PFSK-1 (cell line): ENCODE data around the gene PPARG.

Experiments
- FOXP2 ChIP-seq: optimal IDR thresholded peaks from 2 replicates; pipeline ENCODE3; 2011; ENCODE audit warnings: borderline replicate concordance, control low read depth, inconsistent platforms; ENCODE audit not compliant: insufficient read depth; ENCODE audit errors: extremely low read length, extremely low read depth
- POLR2AphosphoS5 ChIP-seq: IDR thresholded peaks from 2 replicates; pipeline ENCODE4 v1.6.1; 2012; ENCODE audit warnings: low read depth, mild to moderate bottlenecking, control low read depth, low read length, moderate library complexity
- SIN3A ChIP-seq: IDR thresholded peaks from 2 replicates; pipeline ENCODE4 v1.6.1; 2012; ENCODE audit warnings: mild to moderate bottlenecking, low read length, moderate library complexity, borderline replicate concordance; ENCODE audit not compliant: insufficient read depth
- TAF1 ChIP-seq: IDR thresholded peaks from 2 replicates; pipeline ENCODE4 v1.6.1; 2012; ENCODE audit warnings: low read length, control low read depth, borderline replicate concordance; ENCODE audit not compliant: insufficient read depth
- TF ChIP-seq, protein P1 (sequence below), 2 experiments: IDR thresholded peaks; 2 replicates each; pipeline versions ENCODE4 v1.6.1 to v1.8.0; 2011 to 2012; ENCODE audit warnings: low read depth in 2 of 2, low read length in 2 of 2, control low read depth in 1 of 2, inconsistent platforms in 1 of 2, mild to moderate bottlenecking in 1 of 2, moderate library complexity in 1 of 2; ENCODE audit not compliant: insufficient read depth in 1 of 2

The PPARG gene

DNA sequence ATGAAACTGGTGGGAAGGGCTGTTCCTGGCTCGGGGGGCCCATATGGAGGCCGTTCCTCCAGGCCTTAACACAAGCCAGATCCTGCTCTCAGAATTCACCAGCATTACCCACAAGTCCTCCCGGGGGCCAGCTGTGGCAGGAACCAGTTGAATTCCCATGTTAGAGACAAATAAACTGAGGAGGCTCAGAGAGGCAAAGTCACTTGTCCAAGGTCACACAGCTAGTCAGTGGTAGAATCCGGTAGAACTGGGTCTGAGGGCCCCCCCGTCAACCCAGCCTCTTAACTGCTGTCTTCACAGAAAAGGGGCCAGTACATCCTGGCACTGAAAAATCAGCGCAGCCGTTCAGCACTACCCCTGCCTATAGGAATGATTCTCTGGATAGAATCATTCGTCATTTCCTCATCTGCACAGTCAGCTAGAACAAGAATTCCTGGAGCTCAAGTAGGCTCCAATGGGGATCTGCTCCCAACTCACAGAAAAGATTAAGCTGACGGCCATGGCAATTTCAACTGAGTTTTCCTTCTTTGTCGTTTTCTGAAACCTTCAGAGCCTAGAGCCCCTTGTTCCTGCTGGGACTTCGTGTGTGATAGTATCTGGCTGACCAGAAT lies 183.2 kb downstream of the PPARG start:
- TF ChIP-seq, protein P1, sequence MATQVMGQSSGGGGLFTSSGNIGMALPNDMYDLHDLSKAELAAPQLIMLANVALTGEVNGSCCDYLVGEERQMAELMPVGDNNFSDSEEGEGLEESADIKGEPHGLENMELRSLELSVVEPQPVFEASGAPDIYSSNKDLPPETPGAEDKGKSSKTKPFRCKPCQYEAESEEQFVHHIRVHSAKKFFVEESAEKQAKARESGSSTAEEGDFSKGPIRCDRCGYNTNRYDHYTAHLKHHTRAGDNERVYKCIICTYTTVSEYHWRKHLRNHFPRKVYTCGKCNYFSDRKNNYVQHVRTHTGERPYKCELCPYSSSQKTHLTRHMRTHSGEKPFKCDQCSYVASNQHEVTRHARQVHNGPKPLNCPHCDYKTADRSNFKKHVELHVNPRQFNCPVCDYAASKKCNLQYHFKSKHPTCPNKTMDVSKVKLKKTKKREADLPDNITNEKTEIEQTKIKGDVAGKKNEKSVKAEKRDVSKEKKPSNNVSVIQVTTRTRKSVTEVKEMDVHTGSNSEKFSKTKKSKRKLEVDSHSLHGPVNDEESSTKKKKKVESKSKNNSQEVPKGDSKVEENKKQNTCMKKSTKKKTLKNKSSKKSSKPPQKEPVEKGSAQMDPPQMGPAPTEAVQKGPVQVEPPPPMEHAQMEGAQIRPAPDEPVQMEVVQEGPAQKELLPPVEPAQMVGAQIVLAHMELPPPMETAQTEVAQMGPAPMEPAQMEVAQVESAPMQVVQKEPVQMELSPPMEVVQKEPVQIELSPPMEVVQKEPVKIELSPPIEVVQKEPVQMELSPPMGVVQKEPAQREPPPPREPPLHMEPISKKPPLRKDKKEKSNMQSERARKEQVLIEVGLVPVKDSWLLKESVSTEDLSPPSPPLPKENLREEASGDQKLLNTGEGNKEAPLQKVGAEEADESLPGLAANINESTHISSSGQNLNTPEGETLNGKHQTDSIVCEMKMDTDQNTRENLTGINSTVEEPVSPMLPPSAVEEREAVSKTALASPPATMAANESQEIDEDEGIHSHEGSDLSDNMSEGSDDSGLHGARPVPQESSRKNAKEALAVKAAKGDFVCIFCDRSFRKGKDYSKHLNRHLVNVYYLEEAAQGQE (IDR thresholded peaks at IDR 0.05; ENCODE audit: insufficient read depth in 1 of 2, low read depth in 2 of 2, low read length in 2 of 2): no peak
- TF ChIP-seq TAF1 (no peak), POLR2AphosphoS5 (no peak), FOXP2 (no peak), SIN3A (no peak)

DNA sequence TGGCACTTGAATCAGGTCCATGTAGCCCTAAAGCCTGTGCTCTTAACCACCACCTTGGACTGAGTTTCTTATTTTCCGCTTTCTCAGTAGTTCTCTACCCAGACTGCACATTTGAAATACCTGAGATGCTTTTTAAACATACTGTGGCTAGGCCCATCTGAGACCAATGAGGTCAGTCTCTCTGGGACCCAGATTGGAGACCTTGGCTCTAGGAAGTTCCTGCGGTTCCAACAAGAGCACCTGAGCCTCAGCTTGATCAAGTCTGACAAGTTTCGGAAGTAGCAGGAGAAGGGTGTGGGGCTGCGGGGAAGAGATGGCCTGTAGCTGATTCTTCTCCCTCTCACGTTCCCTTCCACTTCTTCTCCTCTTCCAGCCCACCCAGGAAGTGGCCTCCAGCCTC lies 183.9 kb downstream of the PPARG start:
- no peak for TF ChIP-seq FOXP2

DNA sequence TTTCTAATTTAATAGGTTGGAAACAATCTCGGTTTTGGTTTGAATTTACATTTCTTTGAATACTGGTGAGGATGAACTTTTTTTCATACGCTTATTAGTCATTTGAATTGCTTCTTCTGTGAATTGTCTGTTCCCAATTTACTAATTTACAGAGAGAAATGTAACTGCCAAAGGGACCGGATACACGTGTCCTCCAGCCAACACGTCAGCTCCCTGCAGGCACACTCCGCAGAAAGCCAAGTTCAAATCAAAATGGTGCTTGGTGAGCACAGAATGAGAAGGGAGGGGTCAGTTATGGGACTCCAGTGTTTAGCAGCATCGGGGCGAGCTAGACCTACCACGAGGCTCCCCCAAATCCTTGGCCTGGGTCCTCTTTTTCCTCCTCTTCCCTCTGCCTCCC lies 184.6 kb downstream of the PPARG start:
- TF ChIP-seq FOXP2 (no peak), TAF1 (no peak), POLR2AphosphoS5 (no peak), SIN3A (no peak)
- TF ChIP-seq, protein P1 (IDR thresholded peaks at IDR 0.05; ENCODE audit: insufficient read depth in 1 of 2, low read depth in 2 of 2, low read length in 2 of 2): no peak

DNA sequence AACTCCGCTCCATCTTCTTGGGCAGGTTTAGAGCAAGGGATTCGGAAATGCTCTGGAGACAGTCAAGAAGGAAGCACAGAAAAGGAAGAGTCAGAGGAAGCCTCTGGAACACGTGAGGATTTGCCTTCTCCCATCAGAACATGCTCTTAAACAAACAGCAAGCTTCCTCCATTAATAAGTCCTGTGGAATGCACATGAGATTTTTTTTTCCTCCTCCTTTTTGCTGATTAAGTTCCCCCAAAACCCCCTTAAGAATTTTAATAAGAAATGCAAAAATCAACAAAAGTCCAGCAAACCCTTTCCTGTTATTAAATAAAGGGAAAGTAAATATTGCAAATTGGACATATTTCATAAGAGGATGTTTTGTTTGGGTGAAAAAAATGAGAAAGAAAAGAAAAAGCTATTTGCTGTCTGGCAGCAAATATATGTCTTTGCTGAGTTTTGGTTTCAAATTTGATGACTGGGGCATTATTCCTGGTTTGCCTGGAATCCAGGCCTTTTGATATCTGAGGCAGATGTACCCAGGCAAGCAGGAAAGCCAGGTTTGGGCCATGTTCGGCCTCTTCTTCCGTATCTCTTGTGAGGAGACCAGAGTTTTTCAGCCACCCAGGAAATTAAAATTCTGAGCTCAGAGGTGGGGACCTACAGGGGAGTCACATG lies 187.5 kb downstream of the PPARG start:
- TF ChIP-seq POLR2AphosphoS5: no peak

DNA sequence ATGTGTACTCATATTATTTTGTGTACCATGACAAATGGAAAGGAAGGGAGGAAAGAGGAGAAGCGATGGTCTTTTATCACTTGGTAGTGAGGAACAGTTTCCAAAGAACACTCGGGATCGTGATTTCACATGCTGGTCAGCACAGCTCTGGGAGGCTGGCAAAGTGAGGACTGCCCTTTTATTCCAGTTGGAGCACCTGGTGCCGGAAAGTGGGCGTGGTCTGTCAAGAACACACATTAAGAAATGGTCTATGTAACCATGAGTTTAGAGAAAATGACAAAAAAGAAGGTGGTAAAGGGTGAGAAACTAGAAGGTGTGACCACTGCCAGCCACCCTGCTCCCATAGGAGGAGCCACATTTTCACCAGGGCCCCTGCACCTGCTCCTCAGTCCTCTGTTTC lies 188.4 kb downstream of the PPARG start:
- no peak for TF ChIP-seq POLR2AphosphoS5
- TF ChIP-seq FOXP2: no peak
- no peak for TF ChIP-seq SIN3A
- TF ChIP-seq TAF1: no peak
- TF ChIP-seq, protein P1 (IDR thresholded peaks at IDR 0.05; ENCODE audit: insufficient read depth in 1 of 2, low read depth in 2 of 2, low read length in 2 of 2): no peak

DNA sequence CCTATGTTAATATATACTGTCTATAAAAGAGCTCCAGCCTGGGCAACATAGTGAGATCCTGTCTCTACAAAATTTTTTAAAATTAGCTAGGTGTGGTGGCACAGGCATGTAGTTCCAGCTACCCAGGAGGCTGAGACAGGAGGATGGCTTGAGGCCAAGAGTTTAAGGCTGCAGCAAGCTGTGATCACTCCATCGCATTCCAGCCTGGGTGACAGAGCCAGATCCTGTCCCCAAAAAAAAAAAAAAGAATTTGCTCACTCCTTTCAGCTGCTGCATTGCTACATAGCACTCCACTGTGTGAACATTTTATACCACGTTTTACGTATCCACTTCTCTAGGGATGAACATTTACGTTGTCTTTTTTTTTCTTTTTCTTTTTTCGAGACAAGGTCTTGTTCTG lies 189.5 kb downstream of the PPARG start:
- no peak for TF ChIP-seq FOXP2
- no peak for TF ChIP-seq TAF1
- TF ChIP-seq SIN3A: no peak
- TF ChIP-seq, protein P1 (IDR thresholded peaks at IDR 0.05; ENCODE audit: insufficient read depth in 1 of 2, low read depth in 2 of 2, low read length in 2 of 2): no peak
- TF ChIP-seq POLR2AphosphoS5: no peak
